GM12891 (cell line): Measurements from ENCODE around the gene ZFYVE9.
A peak's percentile ranks its signal among the peaks of the same experiment; 100 is the strongest.
"Not testable (repeated sequence)": the region's sequence is repeated elsewhere in the genome, so short reads cannot be mapped to it uniquely, and the experiment has no call there.

Experiments
- DNase-seq: peaks from one replicate; pipeline ENCODE4 v3.0.0; 2011; ENCODE audit warnings: low spot score; ENCODE audit not compliant: insufficient read length
- FAIRE-seq: peaks from 2 replicates; lab custom pipeline; 2011; peaks lifted over from hg19 to GRCh38; lab: Jason Lieb, UNC
- PAX5 ChIP-seq: IDR thresholded peaks from 2 replicates; pipeline ENCODE4 v1.6.1; 2011; ENCODE audit warnings: low read length, moderate library complexity, mild to moderate bottlenecking; ENCODE audit not compliant: insufficient read depth, severe bottlenecking
- POLR2A ChIP-seq: IDR thresholded peaks from 2 replicates; pipeline ENCODE4 v1.6.1; 2011; ENCODE audit warnings: low read depth, low read length, control low read depth
- POLR2AphosphoS5 ChIP-seq: IDR thresholded peaks from 2 replicates; pipeline ENCODE4 v1.6.1; 2011; ENCODE audit warnings: low read depth, low read length, control low read depth
- POU2F2 ChIP-seq: IDR thresholded peaks from 2 replicates; pipeline ENCODE4 v1.6.1; 2011; ENCODE audit warnings: low read depth, mild to moderate bottlenecking, control low read depth, low read length, moderate library complexity
- SPI1 ChIP-seq: IDR thresholded peaks from 2 replicates; pipeline ENCODE4 v1.6.1; 2011; ENCODE audit warnings: low read depth, low read length, control low read depth
- TAF1 ChIP-seq: IDR thresholded peaks from 2 replicates; pipeline ENCODE4 v1.6.1; 2011; ENCODE audit warnings: low read depth, low read length, control low read depth

ZFYVE9 gene

GRCh38 chr1:52122384-52122783 lies 19.5 kb upstream of the ZFYVE9 start:
- DNase-seq (no peak), FAIRE-seq (no peak)
- TF ChIP-seq TAF1 (no peak), PAX5 (no peak), POU2F2 (no peak), POLR2A (no peak), POLR2AphosphoS5 (no peak), SPI1 (no peak)

GRCh38 chr1:52123622-52124021 lies 18.3 kb upstream of the ZFYVE9 start:
- DNase-seq (no peak), FAIRE-seq (no peak)
- TF ChIP-seq TAF1, result no peak
- TF ChIP-seq PAX5, result no peak
- no peak for TF ChIP-seq POLR2AphosphoS5
- no peak for TF ChIP-seq POLR2A
- no peak for TF ChIP-seq SPI1
- TF ChIP-seq POU2F2, result no peak

GRCh38 chr1:52125736-52126359 lies 16.0 kb upstream of the ZFYVE9 start:
- FAIRE-seq, result no peak
- DNase-seq, result no peak
- TF ChIP-seq POLR2A (no peak), SPI1 (no peak), TAF1 (no peak), POLR2AphosphoS5 (no peak), POU2F2 (no peak), PAX5 (no peak)

GRCh38 chr1:52127181-52128180 lies 14.4 kb upstream of the ZFYVE9 start:
- no peak for TF ChIP-seq SPI1
- no peak for TF ChIP-seq POU2F2
- TF ChIP-seq POLR2A, result no peak
- no peak for TF ChIP-seq POLR2AphosphoS5
- no peak for TF ChIP-seq PAX5
- no peak for TF ChIP-seq TAF1
- peak; percentile 91 for FAIRE-seq
- DNase-seq, result no peak

- peak; percentile 92 for FAIRE-seq
- DNase-seq, result peak; percentile 40
- TF ChIP-seq POU2F2, result peak; percentile 98
- no peak for TF ChIP-seq POLR2AphosphoS5
- TF ChIP-seq POLR2A, result 0 out of 2 replicates have a peak, but pooled peaks have one; percentile 26
- TF ChIP-seq SPI1, result no peak
- TF ChIP-seq PAX5, result no peak
These were observed 1.9 kb upstream of the ZFYVE9 start for GRCh38 chr1:52139817-52140540.

GRCh38 chr1:52140633-52141512 lies 1.0 kb upstream of the ZFYVE9 start:
- TF ChIP-seq POLR2A (no peak), SPI1 (no peak), POU2F2 (no peak), TAF1 (no peak), PAX5 (no peak), POLR2AphosphoS5 (no peak)
- no peak for DNase-seq
- FAIRE-seq, result no peak

- DNase-seq (peak; percentile 32), FAIRE-seq (peak; percentile 57)
- TF ChIP-seq POU2F2 (0 out of 2 replicates have a peak, but pooled peaks have one; percentile 20), POLR2AphosphoS5 (no peak)
These were observed 613 bp downstream of the ZFYVE9 start for GRCh38 chr1:52142220-52143183.

GRCh38 chr1:52145137-52145536 lies 3.2 kb downstream of the ZFYVE9 start:
- DNase-seq, result no peak
- peak; percentile 13 for FAIRE-seq
- TF ChIP-seq SPI1, result no peak
- TF ChIP-seq POLR2A, result no peak
- TF ChIP-seq TAF1, result no peak
- no peak for TF ChIP-seq POLR2AphosphoS5
- TF ChIP-seq POU2F2, result no peak
- TF ChIP-seq PAX5, result no peak

- not testable (repeated sequence) for FAIRE-seq, DNase-seq
These were observed 8.6 kb downstream of the ZFYVE9 start for GRCh38 chr1:52150445-52150844.
